Neuronal stem cell (in vitro differentiated cells): ENCODE results near the gene EPDR1.

Experiments used
- DNase-seq: peaks from one replicate; pipeline ENCODE4 v3.0.0-alpha.2; 2013; ENCODE audit warnings: low spot score
- H2AFZ ChIP-seq: one replicate; pipeline ENCODE4 v1.6.1; 2013; ENCODE audit warnings: mild to moderate bottlenecking, low read length, inconsistent platforms
- H2AK5ac ChIP-seq: 2 replicates; pipeline ENCODE4 v1.6.1; 2013; ENCODE audit warnings: low read depth, mild to moderate bottlenecking, inconsistent platforms, low read length, moderate library complexity, mixed read lengths
- H2BK120ac ChIP-seq: 2 replicates; pipeline ENCODE4 v1.6.1; 2013; ENCODE audit warnings: low read depth, mild to moderate bottlenecking, inconsistent platforms, low read length, moderate library complexity, mixed read lengths
- H2BK12ac ChIP-seq: one replicate; pipeline ENCODE4 v1.6.1; 2013; ENCODE audit warnings: low read length, inconsistent platforms
- H2BK15ac ChIP-seq: 2 replicates; pipeline ENCODE4 v1.6.1; 2013; ENCODE audit warnings: mild to moderate bottlenecking, low read length, inconsistent platforms, mixed read lengths
- H2BK5ac ChIP-seq: one replicate; pipeline ENCODE4 v1.6.1; 2013; ENCODE audit warnings: inconsistent platforms, mild to moderate bottlenecking, low read length, moderate library complexity
- H3K14ac ChIP-seq: one replicate; pipeline ENCODE4 v1.6.1; 2013; ENCODE audit warnings: low read length, inconsistent platforms
- H3K18ac ChIP-seq: 2 replicates; pipeline ENCODE4 v1.6.1; 2013; ENCODE audit warnings: low read length, inconsistent platforms
- H3K23ac ChIP-seq: 2 replicates; pipeline ENCODE4 v1.6.1; 2013; ENCODE audit warnings: low read depth, mild to moderate bottlenecking, mixed read lengths, low read length, inconsistent platforms; ENCODE audit not compliant: poor library complexity
- H3K27ac ChIP-seq: replicated peaks from 3 replicates; pipeline ENCODE4 v1.5.1; 2013; ENCODE audit warnings: low read length, inconsistent platforms
- H3K27me3 ChIP-seq, 3 experiments: 2 replicates each; pipeline ENCODE4 v1.6.1; 2013; ENCODE audit warnings: low read length in 3 of 3, mild to moderate bottlenecking in 2 of 3, inconsistent platforms in 1 of 3, low read depth in 1 of 3, mixed read lengths in 1 of 3, moderate library complexity in 1 of 3; ENCODE audit not compliant: control insufficient read depth in 3 of 3, insufficient read depth in 3 of 3
- H3K36me3 ChIP-seq, 2 donors: replicated peaks in 1 of 2; 2 replicates each; pipeline ENCODE4 v1.6.1; 2013; ENCODE audit warnings: low read length in 2 of 2; ENCODE audit not compliant: control insufficient read depth in 2 of 2, insufficient read depth in 2 of 2
- H3K4ac ChIP-seq: 2 replicates; pipeline ENCODE4 v1.6.1; 2013; ENCODE audit warnings: inconsistent platforms, mild to moderate bottlenecking, low read length, moderate library complexity
- H3K4me1 ChIP-seq, 2 donors: 1 replicate in 1 of 2; 2 replicates in 1 of 2; pipeline ENCODE4 v1.6.1; 2013; ENCODE audit warnings: low read length in 2 of 2, low read depth in 1 of 2; ENCODE audit not compliant: control insufficient read depth in 2 of 2, insufficient read depth in 1 of 2
- H3K4me2 ChIP-seq: one replicate; pipeline ENCODE4 v1.6.1; 2013; ENCODE audit warnings: mild to moderate bottlenecking, low read length, inconsistent platforms; ENCODE audit not compliant: insufficient read depth, poor library complexity, severe bottlenecking
- H3K4me3 ChIP-seq, 2 donors: 2 replicates each; pipeline ENCODE4 v1.5.1; 2013; ENCODE audit warnings: low read length in 2 of 2, mild to moderate bottlenecking in 2 of 2, inconsistent platforms in 1 of 2, moderate library complexity in 1 of 2
- H3K79me1 ChIP-seq: one replicate; pipeline ENCODE4 v1.6.1; 2013; ENCODE audit warnings: low read depth, mild to moderate bottlenecking, inconsistent platforms, low read length, moderate library complexity
- H3K9ac ChIP-seq: one replicate; pipeline ENCODE4 v1.6.1; 2013; ENCODE audit warnings: mild to moderate bottlenecking, low read depth, low read length, inconsistent platforms; ENCODE audit not compliant: poor library complexity
- H3K9me3 ChIP-seq, 2 donors: replicated peaks in 1 of 2; 2 replicates each; pipeline versions ENCODE3 to v1.6.1; 2013; ENCODE audit warnings: low read length in 2 of 2, mild to moderate bottlenecking in 2 of 2, inconsistent platforms in 1 of 2, low read depth in 1 of 2, mixed read lengths in 1 of 2, moderate library complexity in 1 of 2; ENCODE audit not compliant: control insufficient read depth in 2 of 2, insufficient read depth in 1 of 2
- H4K8ac ChIP-seq: one replicate; pipeline ENCODE4 v1.6.1; 2013; ENCODE audit warnings: low read depth, mild to moderate bottlenecking, inconsistent platforms, low read length, moderate library complexity
- H4K91ac ChIP-seq: one replicate; pipeline ENCODE4 v1.6.1; 2013; ENCODE audit warnings: low read length, low read depth, mild to moderate bottlenecking, inconsistent platforms; ENCODE audit not compliant: poor library complexity
- WGBS, 2 donors: extraction: QIAGEN DNeasy Blood & Tissue Kit; methylation state at CpG; one replicate each; pipeline ENCODE4 v1.1.7; 2013; ENCODE audit warnings: missing lambda C conversion rate in 2 of 2, mixed read lengths in 1 of 2; ENCODE audit not compliant: insufficient read length in 2 of 2, insufficient replicate concordance in 1 of 2; ENCODE audit errors: extremely low coverage in 2 of 2; 5-methylcytosine and 5-hydroxymethylcytosine counted together

Gene EPDR1

GRCh38 chr7:37912756-37913155 is 7.7 kb upstream of the EPDR1 start:
- Histone ChIP-seq H4K91ac (no peak overlapping the region), H2AFZ (no peak overlapping the region), H4K8ac (no peak overlapping the region), H3K14ac (no peak overlapping the region), H3K4me1 (peaks cover 0 to 7% of the 10 kb centered on the region in 2 donors), H3K27me3 (peaks cover 6 to 64% (median 20%) of the 10 kb centered on the region in 3 experiments), H3K4me3 (no peak overlapping the region), H2AK5ac (no peak overlapping the region), H3K23ac (no peak overlapping the region), H3K4ac (no peak overlapping the region), H3K79me1 (no peaks in the 10 kb centered on the region), H3K36me3 (no peaks in the 10 kb centered on the region), H2BK12ac (no peak overlapping the region), H2BK120ac (no peak overlapping the region), H2BK15ac (no peak overlapping the region), H3K9ac (no peak overlapping the region), H3K9me3 (peaks cover 0 to 4% of the 10 kb centered on the region in 2 donors), H3K27ac (no peak overlapping the region), H3K18ac (no peak overlapping the region), H2BK5ac (no peak overlapping the region), H3K4me2 (no peak overlapping the region)
- DNase-seq, result no peak
- WGBS, 2 donors, result no CpG with 5 or more reads among the region's 2 CpGs

DNA sequence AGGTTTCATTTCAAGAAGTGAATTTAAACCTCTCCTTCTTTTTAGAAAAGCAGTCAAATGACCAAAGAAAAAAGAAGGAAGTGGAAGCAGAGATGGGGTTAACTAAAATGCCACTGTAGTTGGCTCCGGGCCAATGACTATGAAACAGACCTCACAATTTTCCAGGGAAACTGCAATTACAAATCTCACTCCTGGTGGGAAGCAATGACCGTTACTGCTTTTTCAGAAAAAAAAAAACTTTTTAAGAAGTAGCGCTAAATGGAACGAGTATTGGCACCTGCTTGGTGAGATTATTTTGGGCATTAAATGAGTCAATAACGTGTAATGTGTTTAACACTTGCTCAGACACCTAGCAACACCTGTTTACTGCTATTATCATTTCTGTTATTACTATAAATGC is 5.0 kb upstream of the EPDR1 start:
- Histone ChIP-seq H3K4me3 (no peak overlapping the region), H3K4me1 (peaks cover 0 to 8% of the 10 kb centered on the region in 2 donors), H2BK5ac (no peak overlapping the region), H3K4ac (no peak overlapping the region), H3K14ac (no peak overlapping the region), H3K9ac (no peak overlapping the region), H3K23ac (no peak overlapping the region), H3K9me3 (peaks cover 0 to 4% of the 10 kb centered on the region in 2 donors), H3K27ac (no peak overlapping the region), H2BK12ac (no peak overlapping the region), H2BK120ac (no peak overlapping the region), H3K18ac (no peak overlapping the region), H2AK5ac (no peak overlapping the region), H2BK15ac (no peak overlapping the region), H3K27me3 (peaks cover 6 to 91% (median 35%) of the 10 kb centered on the region in 3 experiments), H3K4me2 (no peak overlapping the region), H3K79me1 (no peaks in the 10 kb centered on the region), H2AFZ (no peak overlapping the region), H4K8ac (no peak overlapping the region), H3K36me3 (no peaks in the 10 kb centered on the region), H4K91ac (no peak overlapping the region)
- no CpG with 5 or more reads among the region's 5 CpGs for whole genome bisulfite sequencing, 2 donors
- DNase-seq, result no peak

DNA sequence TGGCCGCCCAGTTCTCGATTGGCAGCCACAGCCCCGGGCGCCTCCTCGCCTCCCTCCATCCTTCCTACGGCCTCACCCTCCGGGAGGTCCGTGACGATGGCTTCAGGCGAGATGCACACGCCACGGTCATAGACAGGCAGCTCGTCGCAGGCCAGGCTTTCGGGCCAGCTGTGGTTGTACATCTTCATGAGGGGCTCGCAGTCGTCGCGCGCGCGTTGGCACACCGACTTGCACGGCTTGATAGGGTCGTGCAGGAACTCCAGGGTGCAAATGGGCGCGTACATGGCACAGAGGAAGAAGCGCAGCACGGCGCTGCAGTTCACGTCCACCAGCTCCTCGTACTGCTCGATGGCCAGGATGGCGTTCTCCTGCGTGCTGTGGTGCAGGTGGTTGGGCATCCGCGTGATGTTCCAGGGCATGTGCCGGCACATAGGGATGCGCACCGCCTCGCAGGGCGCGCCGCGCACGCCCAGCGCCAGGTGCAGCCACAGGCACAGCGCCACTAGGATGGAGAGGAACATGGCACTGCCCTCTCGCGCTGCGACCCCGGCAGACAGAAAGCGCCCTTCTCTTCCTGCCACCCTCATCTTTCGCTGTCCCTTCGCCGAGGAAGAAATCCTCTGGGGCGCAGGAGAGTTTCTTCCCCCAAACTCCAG is 4.3 kb upstream of the EPDR1 start:
- H3K4ac ChIP-seq, result no peak overlapping the region
- no peak overlapping the region for H4K8ac ChIP-seq
- H3K14ac ChIP-seq, result peak overlapping the region; percentile 97
- H3K9me3 ChIP-seq, result peaks cover 0 to 4% of the 10 kb centered on the region in 2 donors
- peak overlapping the region; percentile 68 for H2BK5ac ChIP-seq
- H3K4me2 ChIP-seq, result peak overlapping the region; percentile 89
- H3K4me1 ChIP-seq, result peaks cover 0 to 8% of the 10 kb centered on the region in 2 donors
- H3K27ac ChIP-seq, result no peak overlapping the region
- H3K9ac ChIP-seq, result peak overlapping the region; percentile 83
- peak overlapping the region; percentile 58 for H2BK120ac ChIP-seq
- H2BK12ac ChIP-seq, result no peak overlapping the region
- peak overlapping the region; percentile 33 to 79 for H3K4me3 ChIP-seq
- no peaks in the 10 kb centered on the region for H3K36me3 ChIP-seq
- peak overlapping the region; percentile 61 for H2BK15ac ChIP-seq
- no peak overlapping the region for H4K91ac ChIP-seq
- DNase-seq, result peak; percentile 2
- H2AK5ac ChIP-seq, result peak overlapping the region; percentile 72
- H3K23ac ChIP-seq, result peak overlapping the region; percentile 89
- H2AFZ ChIP-seq, result peak overlapping the region; percentile 96
- no CpG with 5 or more reads among the region's 57 CpGs for WGBS, 2 donors
- H3K18ac ChIP-seq, result peak overlapping the region; percentile 86
- H3K27me3 ChIP-seq, result peaks cover 6 to 92% (median 35%) of the 10 kb centered on the region in 3 experiments
- no peaks in the 10 kb centered on the region for H3K79me1 ChIP-seq

- Histone ChIP-seq H2BK120ac (peak within 1 kb of the TSS; percentile 58), H3K9ac (peak within 1 kb of the TSS; percentile 83), H3K4me1 (peaks cover 0 to 8% of the 10 kb centered on the region in 2 donors), H4K8ac (no peak within 1 kb of the TSS), H2AK5ac (peak within 1 kb of the TSS; percentile 72), H3K9me3 (peaks cover 0 to 4% of the 10 kb centered on the region in 2 donors), H3K4me3 (peak within 1 kb of the TSS; percentile 33 to 79), H2BK5ac (peak within 1 kb of the TSS; percentile 68), H2BK15ac (peak within 1 kb of the TSS; percentile 61), H3K79me1 (no peaks in the 10 kb centered on the region), H2AFZ (peak within 1 kb of the TSS; percentile 96), H3K27me3 (peaks cover 6 to 96% (median 35%) of the 10 kb centered on the region in 3 experiments), H3K23ac (peak within 1 kb of the TSS; percentile 89), H3K4me2 (peak within 1 kb of the TSS; percentile 89), H3K4ac (no peak within 1 kb of the TSS), H3K27ac (no peak within 1 kb of the TSS), H3K36me3 (no peaks in the 10 kb centered on the region), H3K18ac (peak within 1 kb of the TSS; percentile 86), H2BK12ac (no peak within 1 kb of the TSS), H4K91ac (no peak within 1 kb of the TSS), H3K14ac (peak within 1 kb of the TSS; percentile 97)
- peak; percentile 56 for DNase-seq
- no CpG with 5 or more reads among the region's 46 CpGs for WGBS, 2 donors
Observed at GRCh38 chr7:37916673-37917660, 3.5 kb upstream of the EPDR1 start, which contains the start of gene SFRP4. Gene SFRP4, minus strand, starts transcription at chr7:37916817. Its CDS starts 280 bp downstream, at chr7:37916537.
